ENCODE measurements around the gene SLFN12. TPM values are rescaled to one million over a fixed set of nuclear protein-coding genes. Genes with fewer than 3 reads are reported as not detected.

Gene SLFN12
- total RNA-seq, 1 donor from 2014 or later, result 13.3 TPM

DNA sequence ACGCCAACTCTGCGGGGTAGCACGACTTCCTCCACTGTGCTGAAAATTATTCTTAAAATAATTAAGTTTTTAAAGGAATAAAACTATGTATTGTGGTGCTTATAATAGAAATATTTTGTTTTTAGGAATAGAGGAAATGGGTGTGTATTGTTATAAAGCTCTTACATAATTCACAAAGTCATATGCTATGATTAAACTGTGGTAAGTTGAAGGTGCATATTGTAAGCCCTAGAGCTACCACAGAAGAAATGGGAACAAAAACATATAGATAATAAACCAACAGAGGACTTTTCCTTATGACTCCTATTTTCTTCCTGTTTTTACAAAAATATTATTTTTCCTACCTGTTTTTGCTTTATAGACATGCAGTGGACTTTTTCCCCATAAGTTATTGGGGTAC, 54.6 kb downstream of the SLFN12 start:
- H3K4me3 ChIP-seq (ENCODE audit: low read depth, low read length), result no peak overlapping the region
- DNase-seq (ENCODE audit: low read depth), result no peak
- TF ChIP-seq, protein P1, sequence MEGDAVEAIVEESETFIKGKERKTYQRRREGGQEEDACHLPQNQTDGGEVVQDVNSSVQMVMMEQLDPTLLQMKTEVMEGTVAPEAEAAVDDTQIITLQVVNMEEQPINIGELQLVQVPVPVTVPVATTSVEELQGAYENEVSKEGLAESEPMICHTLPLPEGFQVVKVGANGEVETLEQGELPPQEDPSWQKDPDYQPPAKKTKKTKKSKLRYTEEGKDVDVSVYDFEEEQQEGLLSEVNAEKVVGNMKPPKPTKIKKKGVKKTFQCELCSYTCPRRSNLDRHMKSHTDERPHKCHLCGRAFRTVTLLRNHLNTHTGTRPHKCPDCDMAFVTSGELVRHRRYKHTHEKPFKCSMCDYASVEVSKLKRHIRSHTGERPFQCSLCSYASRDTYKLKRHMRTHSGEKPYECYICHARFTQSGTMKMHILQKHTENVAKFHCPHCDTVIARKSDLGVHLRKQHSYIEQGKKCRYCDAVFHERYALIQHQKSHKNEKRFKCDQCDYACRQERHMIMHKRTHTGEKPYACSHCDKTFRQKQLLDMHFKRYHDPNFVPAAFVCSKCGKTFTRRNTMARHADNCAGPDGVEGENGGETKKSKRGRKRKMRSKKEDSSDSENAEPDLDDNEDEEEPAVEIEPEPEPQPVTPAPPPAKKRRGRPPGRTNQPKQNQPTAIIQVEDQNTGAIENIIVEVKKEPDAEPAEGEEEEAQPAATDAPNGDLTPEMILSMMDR (conservative IDR thresholded peaks at IDR 0.05; ENCODE audit: low read depth, low read length), result no peak

DNA sequence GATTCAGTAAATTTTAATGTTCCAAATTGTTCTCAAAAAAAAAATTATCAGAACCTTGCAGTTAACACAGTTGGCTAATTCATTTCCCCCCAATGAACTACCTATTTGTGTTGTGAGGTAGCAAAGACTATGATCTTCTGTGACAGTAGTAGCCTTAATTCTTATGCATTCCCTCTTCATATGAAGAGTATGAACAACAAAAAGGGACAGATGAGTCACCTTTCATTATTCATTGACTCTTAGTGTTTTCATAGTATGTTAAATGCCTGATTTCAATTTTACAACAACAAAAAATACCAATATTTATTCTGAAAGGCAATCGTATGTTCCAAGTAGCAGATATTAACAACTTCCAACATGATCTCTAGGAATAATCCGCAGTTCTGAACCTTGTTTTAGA, 55.2 kb downstream of the SLFN12 start:
- no peak for DNase-seq (ENCODE audit: low read depth)
- H3K4me3 ChIP-seq (ENCODE audit: low read depth, low read length), result no peak overlapping the region
- TF ChIP-seq, protein P1 (conservative IDR thresholded peaks at IDR 0.05; ENCODE audit: low read depth, low read length), result no peak

DNA sequence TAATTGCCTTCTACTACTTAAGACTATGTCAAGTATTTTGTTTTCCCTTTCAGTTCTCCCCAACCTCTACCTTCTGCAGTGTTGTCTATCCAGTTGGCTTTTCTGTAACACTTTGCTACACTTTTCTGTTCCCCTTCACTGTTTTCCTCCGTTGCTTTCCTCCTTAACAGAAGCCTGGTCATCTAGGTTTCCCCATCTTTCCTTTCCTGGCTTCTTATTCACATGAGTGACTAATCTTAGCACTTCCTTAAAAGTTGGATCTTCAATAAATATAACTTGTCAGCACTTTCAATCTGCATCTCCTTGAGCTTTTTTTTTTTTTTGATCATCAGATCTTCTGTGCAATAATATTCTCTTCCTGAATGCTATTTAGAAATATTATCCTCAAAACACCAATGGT, 56.1 kb downstream of the SLFN12 start:
- no peak overlapping the region for H3K4me3 ChIP-seq (ENCODE audit: low read depth, low read length)
- DNase-seq (ENCODE audit: low read depth), result no peak
- TF ChIP-seq, protein P1 (conservative IDR thresholded peaks at IDR 0.05; ENCODE audit: low read depth, low read length), result no peak

DNA sequence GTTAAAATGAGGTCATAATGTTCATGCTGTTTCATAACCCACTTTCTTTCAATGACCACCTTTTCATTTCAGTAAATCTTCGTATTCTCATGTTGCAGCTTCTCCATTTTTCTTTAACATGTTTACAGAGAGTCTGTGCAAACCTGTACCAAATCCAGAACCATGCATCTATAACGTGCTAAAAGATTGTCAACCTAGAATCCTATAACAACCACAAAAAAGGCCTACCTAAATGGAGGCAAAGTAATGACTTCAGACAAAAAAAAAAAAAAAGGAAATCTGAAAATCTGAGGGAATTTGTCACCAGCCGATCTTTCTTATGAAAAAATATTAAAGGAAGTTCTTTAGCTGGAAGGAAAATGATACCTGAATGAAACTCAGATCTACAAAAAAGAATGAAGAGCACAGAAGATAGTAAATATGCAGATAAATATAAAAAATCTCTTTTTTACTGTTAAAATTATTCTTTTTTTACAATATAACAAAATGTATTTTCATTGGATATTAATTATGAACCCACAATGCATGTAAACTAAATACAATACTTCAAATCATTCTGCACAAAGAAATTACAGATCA, 57.4 kb downstream of the SLFN12 start:
- TF ChIP-seq, protein P1 (conservative IDR thresholded peaks at IDR 0.05; ENCODE audit: low read depth, low read length), result no peak
- H3K4me3 ChIP-seq (ENCODE audit: low read depth, low read length), result peak overlapping the region; percentile 54
- DNase-seq (ENCODE audit: low read depth), result no peak

DNA sequence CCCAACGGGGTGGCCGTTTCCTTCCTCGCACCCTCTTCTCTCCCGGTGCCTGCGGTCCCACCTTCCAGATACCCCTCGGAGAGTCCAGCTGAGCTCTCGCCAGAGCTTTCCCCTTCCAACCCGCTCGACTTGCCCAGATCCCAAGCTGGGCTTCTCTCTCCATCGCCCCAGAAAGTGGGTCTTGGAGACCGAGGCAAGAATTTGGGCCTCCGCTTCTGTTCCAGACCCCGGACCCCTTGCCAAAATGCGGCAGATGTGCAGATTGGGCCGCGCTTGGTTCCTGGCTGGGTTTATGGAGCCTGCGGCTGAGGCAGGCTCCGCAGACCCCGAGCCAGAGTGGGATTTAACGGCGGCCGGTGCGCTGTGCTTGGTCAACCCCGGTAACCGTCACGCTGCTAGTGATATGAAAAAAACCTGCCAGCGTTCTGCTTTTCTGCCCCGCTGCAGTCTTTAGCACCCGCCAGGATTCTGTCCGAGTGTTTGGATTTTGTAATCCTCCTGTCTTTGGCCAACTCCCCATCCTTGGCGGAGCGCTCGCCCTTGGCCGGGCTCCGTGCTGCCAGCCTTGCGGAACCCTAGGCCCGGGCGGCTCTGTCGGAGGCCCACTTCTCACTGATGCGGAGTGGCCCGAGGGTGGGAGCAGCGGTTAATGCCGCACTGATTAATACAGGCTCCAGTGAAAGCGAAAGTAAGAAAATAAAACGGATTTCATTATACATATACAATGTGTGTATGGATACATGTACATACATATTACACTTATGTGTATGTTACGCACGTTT, 58.1 kb downstream of the SLFN12 start:
- TF ChIP-seq, protein P1 (conservative IDR thresholded peaks at IDR 0.05; ENCODE audit: low read depth, low read length), result no peak
- peak; percentile 39 for DNase-seq (ENCODE audit: low read depth)
- peak overlapping the region; percentile 54 for H3K4me3 ChIP-seq (ENCODE audit: low read depth, low read length)

DNA sequence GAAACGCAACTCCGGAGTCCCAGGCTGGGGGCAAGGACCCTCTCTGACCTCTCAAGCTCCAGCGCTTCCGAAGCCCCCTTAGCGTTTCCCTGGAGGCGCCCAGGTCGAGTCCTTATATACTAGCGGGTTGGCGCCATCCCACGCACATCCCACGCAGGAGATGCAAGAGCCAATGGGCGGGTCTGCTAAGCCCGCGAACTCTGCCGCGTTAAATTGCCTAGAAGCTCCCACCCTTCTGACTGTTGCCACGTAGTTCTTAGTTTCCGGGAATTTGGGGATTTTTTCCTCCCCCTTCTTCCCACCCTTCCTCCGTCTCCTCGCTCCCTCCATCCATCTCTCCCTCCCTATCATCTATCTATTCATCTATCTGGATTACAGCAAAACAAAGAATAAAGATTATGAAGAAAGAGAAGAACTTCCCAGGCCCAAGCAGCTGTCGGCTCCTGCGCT, 58.7 kb downstream of the SLFN12 start, which contains the start of gene SLFN11:
Gene SLFN11, minus strand, starts transcription at position 88 of the 450 bp plus-strand sequence. CDS start 9,814 bp downstream, outside the sequence.
- peak within 1 kb of the TSS; percentile 54 for H3K4me3 ChIP-seq (ENCODE audit: low read depth, low read length)
- TF ChIP-seq, protein P1 (conservative IDR thresholded peaks at IDR 0.05; ENCODE audit: low read depth, low read length), result no peak
- DNase-seq (ENCODE audit: low read depth), result no peak

All from epithelial cell of proximal tubule (primary cell).